A172 (cell line): ENCODE data around the gene NMNAT1. TPM values are rescaled to one million over a fixed set of nuclear protein-coding genes. Genes with fewer than 3 reads are reported as not detected.
"Not testable (repeated sequence)": the region's sequence is repeated elsewhere in the genome, so short reads cannot be mapped to it uniquely, and the experiment has no call there.

Experiments
- DNase-seq: peaks from one replicate; pipeline ENCODE4 v3.0.0-alpha.2; 2015; ENCODE audit warnings: low spot score
- total RNA-seq: library from RNA; depleted of rRNA; stranded (reverse); fragments of >200 nt; shearing (Covaris generic); gene quantifications from 2 replicates; pipeline ENCODE4 v1.2.3, GENCODE V29; 2014; rRNA removed

Gene NMNAT1
- 3.0 and 4.4 TPM in 2 replicates for total RNA-seq

- peak; percentile 76 for DNase-seq
These were observed at the start of gene NMNAT1, which contains the start of gene LZIC for GRCh38 chr1:9942939-9943788. NMNAT1 (plus strand) TSS chr1:9943475; CDS start chr1:9972074, 28,599 bp downstream. LZIC (minus strand) TSS chr1:9943391; CDS start chr1:9936619, 6,772 bp downstream.

GRCh38 chr1:9894115-9894514 lies 49.2 kb upstream of the NMNAT1 start:
- no peak for DNase-seq

GRCh38 chr1:9900142-9901043 lies 42.9 kb upstream of the NMNAT1 start:
- DNase-seq, result no peak

- DNase-seq, result no peak
These were observed 41.9 kb upstream of the NMNAT1 start for GRCh38 chr1:9901148-9902059.

- no peak for DNase-seq
These were observed 41.2 kb upstream of the NMNAT1 start for GRCh38 chr1:9902060-9902452.

GRCh38 chr1:9903801-9904527 lies 39.3 kb upstream of the NMNAT1 start:
- no peak for DNase-seq

- no peak for DNase-seq
These were observed 38.7 kb upstream of the NMNAT1 start for GRCh38 chr1:9904596-9904995.

- no peak for DNase-seq
These were observed 38.3 kb upstream of the NMNAT1 start for GRCh38 chr1:9905010-9905409.

GRCh38 chr1:9906466-9906865 lies 36.8 kb upstream of the NMNAT1 start:
- DNase-seq, result no peak

GRCh38 chr1:9907441-9907840 lies 35.8 kb upstream of the NMNAT1 start:
- no peak for DNase-seq

- no peak for DNase-seq
These were observed 34.4 kb upstream of the NMNAT1 start for GRCh38 chr1:9908871-9909233.

GRCh38 chr1:9909234-9910046 lies 33.8 kb upstream of the NMNAT1 start:
- DNase-seq, result no peak

GRCh38 chr1:9910076-9910422 lies 33.2 kb upstream of the NMNAT1 start, which contains the start of gene CTNNBIP1:
CTNNBIP1 (minus strand) TSS chr1:9910269; CDS start chr1:9872064, 38,205 bp downstream.
- DNase-seq, result no peak

- DNase-seq, result peak; percentile 90
These were observed 32.7 kb upstream of the NMNAT1 start for GRCh38 chr1:9910423-9911178.

- no peak for DNase-seq
These were observed 30.9 kb upstream of the NMNAT1 start for GRCh38 chr1:9912264-9912936.

- DNase-seq, result no peak
These were observed 28.7 kb upstream of the NMNAT1 start for GRCh38 chr1:9914610-9914937.

- DNase-seq, result no peak
These were observed 26.8 kb upstream of the NMNAT1 start for GRCh38 chr1:9916452-9916851.

GRCh38 chr1:9917495-9917894 lies 25.8 kb upstream of the NMNAT1 start:
- DNase-seq, result not testable (repeated sequence)

GRCh38 chr1:9917901-9918300 lies 25.4 kb upstream of the NMNAT1 start:
- DNase-seq, result no peak
